ENCODE results near the gene FAM13A.

The FAM13A gene

DNA sequence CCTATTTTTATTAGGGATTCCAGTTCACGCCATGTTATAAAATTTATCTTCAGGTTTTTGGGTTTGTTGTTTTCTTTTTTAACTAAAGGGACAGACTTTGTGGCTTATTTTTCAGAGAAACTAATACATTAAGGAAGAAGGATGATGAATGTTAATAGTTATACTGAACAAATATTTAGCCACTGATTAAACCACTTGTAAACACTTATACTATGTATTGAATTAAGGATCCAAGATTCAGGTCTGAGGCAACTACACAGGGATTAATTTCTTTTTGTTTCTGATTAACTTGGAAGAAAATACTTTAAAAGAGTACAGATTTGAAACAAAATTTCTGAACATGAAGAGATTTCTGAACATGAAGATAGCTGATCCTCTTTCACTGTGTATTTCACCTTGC, 276.6 kb downstream of the FAM13A start:
- TF ChIP-seq MZF1 (tag by site-specific recombination; IDR thresholded peaks at IDR 0.05; ENCODE audit: borderline replicate concordance) = no peak
- no peak for TF ChIP-seq ZNF768 (tag by site-specific recombination; IDR thresholded peaks at IDR 0.05)
- no peak for TF ChIP-seq ZNF155 (tag by site-specific recombination; IDR thresholded peaks at IDR 0.05)
- no peak for TF ChIP-seq ZNF585B (tag by site-specific recombination; IDR thresholded peaks at IDR 0.05)
- TF ChIP-seq, protein P1, sequence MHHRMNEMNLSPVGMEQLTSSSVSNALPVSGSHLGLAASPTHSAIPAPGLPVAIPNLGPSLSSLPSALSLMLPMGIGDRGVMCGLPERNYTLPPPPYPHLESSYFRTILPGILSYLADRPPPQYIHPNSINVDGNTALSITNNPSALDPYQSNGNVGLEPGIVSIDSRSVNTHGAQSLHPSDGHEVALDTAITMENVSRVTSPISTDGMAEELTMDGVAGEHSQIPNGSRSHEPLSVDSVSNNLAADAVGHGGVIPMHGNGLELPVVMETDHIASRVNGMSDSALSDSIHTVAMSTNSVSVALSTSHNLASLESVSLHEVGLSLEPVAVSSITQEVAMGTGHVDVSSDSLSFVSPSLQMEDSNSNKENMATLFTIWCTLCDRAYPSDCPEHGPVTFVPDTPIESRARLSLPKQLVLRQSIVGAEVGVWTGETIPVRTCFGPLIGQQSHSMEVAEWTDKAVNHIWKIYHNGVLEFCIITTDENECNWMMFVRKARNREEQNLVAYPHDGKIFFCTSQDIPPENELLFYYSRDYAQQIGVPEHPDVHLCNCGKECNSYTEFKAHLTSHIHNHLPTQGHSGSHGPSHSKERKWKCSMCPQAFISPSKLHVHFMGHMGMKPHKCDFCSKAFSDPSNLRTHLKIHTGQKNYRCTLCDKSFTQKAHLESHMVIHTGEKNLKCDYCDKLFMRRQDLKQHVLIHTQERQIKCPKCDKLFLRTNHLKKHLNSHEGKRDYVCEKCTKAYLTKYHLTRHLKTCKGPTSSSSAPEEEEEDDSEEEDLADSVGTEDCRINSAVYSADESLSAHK (tag by site-specific recombination; IDR thresholded peaks at IDR 0.05) = no peak
- TF ChIP-seq KLF7 (tag by site-specific recombination; IDR thresholded peaks at IDR 0.05; ENCODE audit: borderline replicate concordance) = no peak
- TF ChIP-seq ZNF324 (tag by site-specific recombination; IDR thresholded peaks at IDR 0.05) = no peak
- TF ChIP-seq EGR2 (tag by site-specific recombination; IDR thresholded peaks at IDR 0.05; ENCODE audit: low read depth) = no peak
- TF ChIP-seq ZIC2 (tag by site-specific recombination; IDR thresholded peaks at IDR 0.05) = no peak
- TF ChIP-seq ZNF175 (tag by site-specific recombination; IDR thresholded peaks at IDR 0.05) = no peak
- no peak for TF ChIP-seq ZNF341 (tag by site-specific recombination; IDR thresholded peaks at IDR 0.05; ENCODE audit: low read depth)
- TF ChIP-seq ZNF544 (tag by site-specific recombination; IDR thresholded peaks at IDR 0.05) = no peak
- TF ChIP-seq, protein P2, sequence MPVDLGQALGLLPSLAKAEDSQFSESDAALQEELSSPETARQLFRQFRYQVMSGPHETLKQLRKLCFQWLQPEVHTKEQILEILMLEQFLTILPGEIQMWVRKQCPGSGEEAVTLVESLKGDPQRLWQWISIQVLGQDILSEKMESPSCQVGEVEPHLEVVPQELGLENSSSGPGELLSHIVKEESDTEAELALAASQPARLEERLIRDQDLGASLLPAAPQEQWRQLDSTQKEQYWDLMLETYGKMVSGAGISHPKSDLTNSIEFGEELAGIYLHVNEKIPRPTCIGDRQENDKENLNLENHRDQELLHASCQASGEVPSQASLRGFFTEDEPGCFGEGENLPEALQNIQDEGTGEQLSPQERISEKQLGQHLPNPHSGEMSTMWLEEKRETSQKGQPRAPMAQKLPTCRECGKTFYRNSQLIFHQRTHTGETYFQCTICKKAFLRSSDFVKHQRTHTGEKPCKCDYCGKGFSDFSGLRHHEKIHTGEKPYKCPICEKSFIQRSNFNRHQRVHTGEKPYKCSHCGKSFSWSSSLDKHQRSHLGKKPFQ (tag by site-specific recombination; IDR thresholded peaks at IDR 0.05) = no peak
- TF ChIP-seq ZNF623 (tag by site-specific recombination; IDR thresholded peaks at IDR 0.05) = no peak
- no peak for TF ChIP-seq ZNF311 (tag by site-specific recombination; IDR thresholded peaks at IDR 0.05; ENCODE audit: borderline replicate concordance)
- TF ChIP-seq, protein P3, sequence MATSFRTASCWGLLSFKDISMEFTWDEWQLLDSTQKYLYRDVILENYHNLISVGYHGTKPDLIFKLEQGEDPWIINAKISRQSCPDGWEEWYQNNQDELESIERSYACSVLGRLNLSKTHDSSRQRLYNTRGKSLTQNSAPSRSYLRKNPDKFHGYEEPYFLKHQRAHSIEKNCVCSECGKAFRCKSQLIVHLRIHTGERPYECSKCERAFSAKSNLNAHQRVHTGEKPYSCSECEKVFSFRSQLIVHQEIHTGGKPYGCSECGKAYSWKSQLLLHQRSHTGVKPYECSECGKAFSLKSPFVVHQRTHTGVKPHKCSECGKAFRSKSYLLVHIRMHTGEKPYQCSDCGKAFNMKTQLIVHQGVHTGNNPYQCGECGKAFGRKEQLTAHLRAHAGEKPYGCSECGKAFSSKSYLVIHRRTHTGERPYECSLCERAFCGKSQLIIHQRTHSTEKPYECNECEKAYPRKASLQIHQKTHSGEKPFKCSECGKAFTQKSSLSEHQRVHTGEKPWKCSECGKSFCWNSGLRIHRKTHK (tag by site-specific recombination; IDR thresholded peaks at IDR 0.05) = no peak
- no peak for TF ChIP-seq ZNF558 (tag by site-specific recombination; IDR thresholded peaks at IDR 0.05)
- no peak for TF ChIP-seq HOXC10 (CRISPR knock-in tag; IDR thresholded peaks at IDR 0.05)
- no peak for TF ChIP-seq BCL11B (tag by site-specific recombination; IDR thresholded peaks at IDR 0.05; ENCODE audit: low read depth)
- H3K4me3 ChIP-seq (ENCODE audit: low read depth, low read length) = no peak overlapping the region
- no peak overlapping the region for H3K27ac ChIP-seq (ENCODE audit: extremely low read depth, low read depth, low read length)
- H3K9me3 ChIP-seq (ENCODE audit: control insufficient read depth, insufficient read depth, low read depth, low read length) = no peaks in the 10 kb centered on the region
- ChIA-PET CTCF (no interaction called here), POLR2A (no interaction called here)
- no peaks in the 10 kb centered on the region for H3K4me1 ChIP-seq (ENCODE audit: control insufficient read depth, insufficient read depth, low read length)
- H3K36me3 ChIP-seq (ENCODE audit: control insufficient read depth in 2 of 2, insufficient read depth in 1 of 2, low read length in 2 of 2) = peaks cover 0 to 2% of the 10 kb centered on the region in 2 experiments; a peak in 1 of 3 replicates

DNA sequence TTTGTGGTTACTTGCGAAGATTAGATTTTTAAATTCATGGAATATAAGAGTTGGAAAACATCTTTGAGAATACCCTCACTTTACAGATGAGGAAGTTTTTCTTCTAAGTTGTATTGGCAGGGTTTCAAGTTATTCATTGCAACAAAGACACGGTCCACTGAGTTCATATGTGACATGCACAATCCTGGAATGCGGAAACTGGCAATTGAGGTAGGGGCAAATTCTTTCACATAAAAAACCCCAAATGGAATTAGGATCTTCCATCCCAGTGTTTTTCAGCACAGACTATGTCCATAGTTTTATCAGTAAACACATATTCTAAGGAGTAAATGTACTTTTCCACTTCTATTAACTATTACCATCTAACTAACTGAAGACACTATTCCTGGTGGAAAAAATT, 277.6 kb downstream of the FAM13A start:
- no peaks in the 10 kb centered on the region for H3K36me3 ChIP-seq (ENCODE audit: control insufficient read depth in 2 of 2, insufficient read depth in 1 of 2, low read length in 2 of 2)
- H3K4me3 ChIP-seq (ENCODE audit: low read depth, low read length) = no peak overlapping the region
- ChIA-PET POLR2A (no interaction called here), CTCF (interaction anchor here (0.6 to 0.7 kb wide), 2 partner anchors 12 to 332 kb away, joined by 3 read pairs; no protein-coding TSS in a partner anchor)
- no peaks in the 10 kb centered on the region for H3K4me1 ChIP-seq (ENCODE audit: control insufficient read depth, insufficient read depth, low read length)
- no peaks in the 10 kb centered on the region for H3K9me3 ChIP-seq (ENCODE audit: control insufficient read depth, insufficient read depth, low read depth, low read length)
- no peak overlapping the region for H3K27ac ChIP-seq (ENCODE audit: extremely low read depth, low read depth, low read length)
- TF ChIP-seq ZNF530 (tag by site-specific recombination; IDR thresholded peaks at IDR 0.05; ENCODE audit: low read depth) = no peak
- TF ChIP-seq, protein P4, sequence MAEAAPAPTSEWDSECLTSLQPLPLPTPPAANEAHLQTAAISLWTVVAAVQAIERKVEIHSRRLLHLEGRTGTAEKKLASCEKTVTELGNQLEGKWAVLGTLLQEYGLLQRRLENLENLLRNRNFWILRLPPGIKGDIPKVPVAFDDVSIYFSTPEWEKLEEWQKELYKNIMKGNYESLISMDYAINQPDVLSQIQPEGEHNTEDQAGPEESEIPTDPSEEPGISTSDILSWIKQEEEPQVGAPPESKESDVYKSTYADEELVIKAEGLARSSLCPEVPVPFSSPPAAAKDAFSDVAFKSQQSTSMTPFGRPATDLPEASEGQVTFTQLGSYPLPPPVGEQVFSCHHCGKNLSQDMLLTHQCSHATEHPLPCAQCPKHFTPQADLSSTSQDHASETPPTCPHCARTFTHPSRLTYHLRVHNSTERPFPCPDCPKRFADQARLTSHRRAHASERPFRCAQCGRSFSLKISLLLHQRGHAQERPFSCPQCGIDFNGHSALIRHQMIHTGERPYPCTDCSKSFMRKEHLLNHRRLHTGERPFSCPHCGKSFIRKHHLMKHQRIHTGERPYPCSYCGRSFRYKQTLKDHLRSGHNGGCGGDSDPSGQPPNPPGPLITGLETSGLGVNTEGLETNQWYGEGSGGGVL (tag by site-specific recombination; IDR thresholded peaks at IDR 0.05) = no peak
- no peak for TF ChIP-seq ZNF24 (tag by site-specific recombination; IDR thresholded peaks at IDR 0.05)
- no peak for TF ChIP-seq ZNF677 (tag by site-specific recombination; IDR thresholded peaks at IDR 0.05)
- TF ChIP-seq, protein P5, sequence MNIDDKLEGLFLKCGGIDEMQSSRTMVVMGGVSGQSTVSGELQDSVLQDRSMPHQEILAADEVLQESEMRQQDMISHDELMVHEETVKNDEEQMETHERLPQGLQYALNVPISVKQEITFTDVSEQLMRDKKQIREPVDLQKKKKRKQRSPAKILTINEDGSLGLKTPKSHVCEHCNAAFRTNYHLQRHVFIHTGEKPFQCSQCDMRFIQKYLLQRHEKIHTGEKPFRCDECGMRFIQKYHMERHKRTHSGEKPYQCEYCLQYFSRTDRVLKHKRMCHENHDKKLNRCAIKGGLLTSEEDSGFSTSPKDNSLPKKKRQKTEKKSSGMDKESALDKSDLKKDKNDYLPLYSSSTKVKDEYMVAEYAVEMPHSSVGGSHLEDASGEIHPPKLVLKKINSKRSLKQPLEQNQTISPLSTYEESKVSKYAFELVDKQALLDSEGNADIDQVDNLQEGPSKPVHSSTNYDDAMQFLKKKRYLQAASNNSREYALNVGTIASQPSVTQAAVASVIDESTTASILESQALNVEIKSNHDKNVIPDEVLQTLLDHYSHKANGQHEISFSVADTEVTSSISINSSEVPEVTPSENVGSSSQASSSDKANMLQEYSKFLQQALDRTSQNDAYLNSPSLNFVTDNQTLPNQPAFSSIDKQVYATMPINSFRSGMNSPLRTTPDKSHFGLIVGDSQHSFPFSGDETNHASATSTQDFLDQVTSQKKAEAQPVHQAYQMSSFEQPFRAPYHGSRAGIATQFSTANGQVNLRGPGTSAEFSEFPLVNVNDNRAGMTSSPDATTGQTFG (tag by site-specific recombination; IDR thresholded peaks at IDR 0.05; ENCODE audit: borderline replicate concordance) = no peak
- TF ChIP-seq, protein P6, sequence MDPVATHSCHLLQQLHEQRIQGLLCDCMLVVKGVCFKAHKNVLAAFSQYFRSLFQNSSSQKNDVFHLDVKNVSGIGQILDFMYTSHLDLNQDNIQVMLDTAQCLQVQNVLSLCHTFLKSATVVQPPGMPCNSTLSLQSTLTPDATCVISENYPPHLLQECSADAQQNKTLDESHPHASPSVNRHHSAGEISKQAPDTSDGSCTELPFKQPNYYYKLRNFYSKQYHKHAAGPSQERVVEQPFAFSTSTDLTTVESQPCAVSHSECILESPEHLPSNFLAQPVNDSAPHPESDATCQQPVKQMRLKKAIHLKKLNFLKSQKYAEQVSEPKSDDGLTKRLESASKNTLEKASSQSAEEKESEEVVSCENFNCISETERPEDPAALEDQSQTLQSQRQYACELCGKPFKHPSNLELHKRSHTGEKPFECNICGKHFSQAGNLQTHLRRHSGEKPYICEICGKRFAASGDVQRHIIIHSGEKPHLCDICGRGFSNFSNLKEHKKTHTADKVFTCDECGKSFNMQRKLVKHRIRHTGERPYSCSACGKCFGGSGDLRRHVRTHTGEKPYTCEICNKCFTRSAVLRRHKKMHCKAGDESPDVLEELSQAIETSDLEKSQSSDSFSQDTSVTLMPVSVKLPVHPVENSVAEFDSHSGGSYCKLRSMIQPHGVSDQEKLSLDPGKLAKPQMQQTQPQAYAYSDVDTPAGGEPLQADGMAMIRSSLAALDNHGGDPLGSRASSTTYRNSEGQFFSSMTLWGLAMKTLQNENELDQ (tag by site-specific recombination; IDR thresholded peaks at IDR 0.05; ENCODE audit: low read depth) = no peak
